Suppressor macrophage (primary cell): Measurements from ENCODE around the gene NEDD4L.
"Not testable (repeated sequence)": the region's sequence is repeated elsewhere in the genome, so short reads cannot be mapped to it uniquely, and the experiment has no call there.

Experiments used
- DNase-seq, 4 experiments: peaks; one replicate each; pipeline ENCODE4 v3.0.0-alpha.2; 2020 to 2022

NEDD4L gene

DNA sequence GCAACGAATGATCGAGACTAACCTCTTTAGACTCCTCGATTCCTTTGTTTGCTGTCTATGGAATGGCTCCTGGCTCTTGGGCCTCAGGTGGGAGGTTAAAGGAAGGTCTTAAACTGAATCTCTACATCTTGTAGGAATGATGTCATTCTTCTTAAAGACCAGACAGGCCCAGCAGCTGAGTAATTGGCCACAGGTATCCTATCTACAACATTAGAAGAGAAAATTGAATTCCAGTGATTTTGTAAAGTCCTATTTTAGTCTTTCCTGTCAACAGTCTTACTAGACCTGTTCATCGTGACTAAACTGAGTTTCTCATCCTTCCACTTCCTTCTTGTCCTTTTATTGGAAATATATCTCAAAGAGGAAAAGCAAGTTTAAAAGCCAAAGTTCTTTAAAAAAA is 310.0 kb downstream of the NEDD4L start:
- no peak for DNase-seq

GRCh38 chr18:58354791-58355190 is 310.8 kb downstream of the NEDD4L start:
- no peak for DNase-seq

GRCh38 chr18:58355243-58355642 is 311.2 kb downstream of the NEDD4L start:
- DNase-seq, result no peak

DNA sequence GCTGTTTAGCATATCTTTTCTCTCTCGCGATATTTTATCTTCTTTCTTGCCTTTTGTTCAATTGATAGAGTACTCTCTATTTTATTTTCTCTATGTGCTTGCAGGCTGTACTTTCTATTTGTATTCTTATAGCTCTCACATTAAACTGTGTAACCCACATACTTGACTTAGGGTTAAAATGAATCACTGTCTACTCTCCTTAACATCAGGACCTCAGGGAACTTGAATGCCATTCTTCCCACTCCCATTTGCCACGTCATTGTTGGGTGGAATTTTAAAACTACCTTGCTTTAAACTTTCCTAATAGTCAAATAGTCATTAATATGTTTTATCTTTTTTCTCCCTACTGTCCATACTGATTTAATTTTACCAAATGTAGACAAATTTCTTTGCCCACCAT is 315.2 kb downstream of the NEDD4L start:
- no peak for DNase-seq

DNA sequence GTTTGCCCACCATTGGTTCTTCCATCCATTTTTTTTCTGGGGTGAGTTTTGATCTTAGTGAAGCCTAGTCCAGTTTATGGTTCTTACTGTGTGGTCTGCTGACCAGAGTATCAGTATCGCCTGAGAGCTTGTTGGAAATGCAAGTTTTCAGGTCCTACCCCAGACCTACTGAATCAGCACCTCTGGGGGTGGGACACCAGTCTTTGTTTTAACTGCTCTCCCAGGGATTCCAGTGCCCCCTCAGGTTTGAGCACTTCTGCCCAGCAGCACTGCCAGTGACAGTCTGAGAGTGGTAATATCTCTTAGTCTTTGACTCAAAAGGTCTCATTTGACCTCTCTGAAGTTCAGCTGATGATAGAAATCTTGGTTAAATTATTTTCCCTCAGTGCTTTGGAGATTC is 315.6 kb downstream of the NEDD4L start:
- no peak for DNase-seq

DNA sequence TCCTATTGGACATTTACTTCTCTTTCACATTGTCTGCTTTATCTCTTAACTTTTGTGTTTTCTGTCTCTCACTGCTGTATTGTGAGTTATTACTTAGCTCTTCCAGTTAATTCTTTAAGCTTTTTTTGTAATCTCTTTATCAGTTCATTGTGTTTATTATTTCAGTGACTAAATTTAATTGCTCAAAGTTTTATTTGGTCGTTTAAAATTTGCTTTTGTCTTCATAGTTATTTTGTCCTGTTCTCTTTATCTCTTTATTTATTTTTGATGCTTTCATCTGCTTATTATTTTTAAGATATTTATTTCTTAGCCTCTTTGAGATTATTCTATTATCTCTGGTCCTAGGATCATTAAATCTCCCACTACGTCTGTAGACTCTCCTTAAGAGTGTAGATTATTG is 316.3 kb downstream of the NEDD4L start:
- no peak for DNase-seq

- DNase-seq, result no peak
These were observed 317.2 kb downstream of the NEDD4L start for GRCh38 chr18:58361212-58361611.

- peak; percentile 86 to 98 (median 91) for DNase-seq
These were observed 318.1 kb downstream of the NEDD4L start for GRCh38 chr18:58362027-58362575.

- peak in 3 of 4 experiments; percentile 8 to 57 (median 38) for DNase-seq
These were observed 318.8 kb downstream of the NEDD4L start for GRCh38 chr18:58362829-58363271.

- DNase-seq, result peak in 2 of 4 experiments; percentile 25 to 41
These were observed 319.9 kb downstream of the NEDD4L start for GRCh38 chr18:58363767-58364540.

DNA sequence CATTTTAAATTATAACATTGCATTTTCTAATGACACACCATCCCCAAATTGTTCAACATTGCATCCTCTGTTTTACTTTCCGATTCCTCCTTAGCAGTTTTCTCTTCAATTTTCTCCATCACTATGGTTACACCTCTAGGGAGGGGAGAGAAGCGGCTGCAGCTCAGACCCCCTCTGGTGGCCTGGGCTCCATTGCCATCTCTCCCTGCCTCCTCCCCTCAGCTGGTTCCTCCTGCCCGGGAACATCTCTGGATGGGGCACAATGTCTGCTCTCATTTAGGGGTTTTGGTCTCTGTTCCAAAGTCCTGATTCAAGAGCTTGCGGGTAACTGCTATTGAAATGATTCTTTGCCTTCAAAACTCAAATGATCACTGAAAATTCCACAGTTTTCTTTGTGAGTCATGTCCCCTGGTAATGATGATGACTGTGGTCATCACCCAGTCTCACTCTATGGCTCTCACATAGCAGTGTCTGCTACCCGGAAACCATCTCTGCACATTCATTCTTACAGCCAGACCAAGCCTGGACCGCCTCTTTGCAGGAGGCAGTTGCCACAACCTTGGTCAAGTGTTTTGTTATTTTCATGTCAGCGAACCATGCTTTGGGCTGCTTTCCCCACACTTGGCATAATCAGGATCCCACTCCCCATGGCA is 321.0 kb downstream of the NEDD4L start:
- no peak for DNase-seq

- DNase-seq, result no peak
These were observed 323.6 kb downstream of the NEDD4L start for GRCh38 chr18:58367425-58368140.

DNA sequence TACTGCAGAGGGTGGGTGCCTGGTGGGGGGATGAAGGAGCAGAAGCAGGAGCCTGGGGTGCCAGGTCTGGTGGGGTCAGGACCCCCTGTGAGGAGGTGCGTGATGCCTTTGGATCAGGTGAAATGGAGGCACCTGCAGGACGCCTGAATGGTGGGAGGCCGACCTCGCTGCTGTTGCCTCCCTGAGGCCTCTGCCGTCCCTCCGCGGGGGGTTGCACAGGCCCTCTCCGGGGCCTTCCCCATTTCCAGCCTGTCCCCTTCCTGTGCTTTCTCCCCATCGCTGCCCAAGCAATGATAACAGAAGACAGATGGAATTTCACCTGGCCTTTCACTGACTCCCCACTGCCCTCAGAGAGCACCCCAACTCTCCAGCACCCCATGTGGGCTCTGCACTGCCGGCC is 325.6 kb downstream of the NEDD4L start:
- DNase-seq, result no peak

DNA sequence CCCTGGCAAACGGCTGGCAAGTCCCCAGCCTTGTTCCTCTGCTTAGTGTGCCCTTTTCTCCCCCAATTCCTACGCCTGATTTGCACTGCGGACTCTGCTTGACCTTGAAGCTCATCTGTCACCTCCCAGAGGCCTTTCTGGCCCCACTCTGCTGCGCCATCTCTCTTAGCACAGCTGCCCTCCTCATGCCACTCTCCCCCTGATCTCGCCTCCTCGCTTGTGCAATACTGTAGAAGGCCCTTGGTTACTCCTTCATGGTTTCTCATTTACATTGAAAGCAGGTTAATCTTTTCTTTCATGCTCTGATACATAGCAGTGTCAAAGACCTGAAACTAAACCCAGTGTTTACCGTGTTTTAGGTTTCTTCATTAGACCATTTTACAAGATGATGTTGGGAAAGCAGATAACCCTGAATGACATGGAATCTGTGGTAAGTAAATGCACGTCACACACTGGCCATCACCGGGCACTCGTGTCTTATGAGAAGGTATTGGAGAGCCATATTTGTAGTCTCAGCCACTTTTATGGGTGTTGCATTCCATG is 326.1 kb downstream of the NEDD4L start:
- DNase-seq, result no peak

- no peak for DNase-seq
These were observed 326.6 kb downstream of the NEDD4L start for GRCh38 chr18:58370612-58371011.

DNA sequence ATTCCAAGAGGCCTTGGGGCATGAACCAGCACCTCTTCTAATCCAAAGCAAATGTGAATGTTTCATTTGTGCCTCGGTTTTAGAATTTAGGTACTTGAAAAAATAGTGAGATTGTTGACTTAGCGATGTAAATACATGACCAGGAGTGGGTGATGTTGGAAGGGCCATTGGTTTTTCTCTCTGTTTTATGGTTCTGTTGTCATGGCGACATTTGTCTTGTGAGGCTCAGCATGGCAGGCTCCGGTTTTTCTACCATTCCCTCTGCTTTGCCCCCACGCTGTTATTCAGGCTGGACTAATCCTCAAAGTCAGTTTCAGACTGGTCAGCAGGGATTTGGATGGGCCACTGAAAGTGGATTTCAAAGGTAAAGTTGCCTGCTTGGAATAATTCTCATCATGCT is 329.5 kb downstream of the NEDD4L start:
- no peak for DNase-seq

- no peak for DNase-seq
These were observed 331.0 kb downstream of the NEDD4L start for GRCh38 chr18:58375051-58375450.

- DNase-seq, result no peak
These were observed 334.7 kb downstream of the NEDD4L start for GRCh38 chr18:58378411-58379379.

- no peak for DNase-seq
These were observed 335.4 kb downstream of the NEDD4L start for GRCh38 chr18:58379443-58379842.

DNA sequence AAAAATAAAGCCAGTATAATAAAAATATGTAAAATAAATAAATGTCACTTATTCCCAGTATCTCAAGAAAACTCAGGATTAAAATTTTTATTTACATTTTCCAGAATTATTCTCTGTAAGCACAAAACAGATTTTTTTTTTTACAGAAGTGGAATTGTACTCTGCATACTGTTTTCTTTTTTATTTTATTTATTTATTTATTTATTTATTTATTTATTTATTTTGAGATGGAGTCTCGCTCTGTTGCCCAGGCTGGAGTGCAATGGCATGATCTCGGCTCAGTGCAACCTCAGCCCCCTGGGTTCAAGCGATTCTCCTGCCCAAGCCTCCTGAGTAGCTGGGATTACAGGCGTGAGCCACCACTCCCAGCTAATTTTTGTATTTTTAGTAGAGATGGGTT is 336.1 kb downstream of the NEDD4L start:
- DNase-seq, result not testable (repeated sequence)

DNA sequence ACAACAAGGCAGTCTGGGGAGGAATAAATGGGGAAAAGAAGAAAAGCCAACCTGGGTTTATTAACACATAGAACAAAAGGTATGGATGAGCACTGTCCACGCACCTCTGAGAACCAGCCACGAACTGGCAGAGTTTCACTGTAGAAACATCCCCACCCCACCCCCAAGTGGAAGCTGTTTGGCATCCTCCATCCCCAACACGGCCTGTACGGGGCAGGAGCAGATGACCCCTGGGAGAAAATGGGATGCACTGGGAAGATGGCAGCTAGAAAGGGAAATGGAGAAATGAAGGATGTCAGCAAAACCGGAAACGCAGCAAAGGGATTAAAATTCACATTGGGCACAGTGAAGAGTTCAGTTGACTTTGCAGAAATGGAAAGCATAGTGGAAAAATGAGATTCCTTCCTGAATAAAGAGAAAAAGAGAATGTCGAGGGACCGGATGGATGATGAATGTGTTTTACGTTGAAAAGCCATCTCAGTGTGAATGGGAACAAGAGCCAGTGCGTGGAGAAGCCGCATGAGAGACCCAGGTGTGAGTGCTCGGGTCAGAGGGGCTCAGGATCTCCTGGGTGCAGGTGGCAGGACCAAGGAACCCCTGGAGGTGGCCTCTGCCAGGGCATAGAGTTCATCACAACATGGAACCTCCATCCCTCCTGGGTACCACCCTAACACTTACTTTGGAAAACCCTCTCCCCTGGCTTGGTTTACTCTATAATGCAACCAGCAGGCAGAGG is 337.8 kb downstream of the NEDD4L start:
- no peak for DNase-seq
